G401.6 (cell line): ENCODE measurements around the gene CALY.

Source experiments
- FAIRE-seq: peaks from 2 replicates; lab custom pipeline; 2012; peaks lifted over from hg19 to GRCh38; lab: Jason Lieb, UNC

CALY gene

GRCh38 chr10:133366130-133366478, 29.4 kb upstream of the CALY start:
- no peak for FAIRE-seq

- no peak for FAIRE-seq
Measured at GRCh38 chr10:133365461-133366129, 28.9 kb upstream of the CALY start.

- no peak for FAIRE-seq
Measured at GRCh38 chr10:133364645-133365431, 28.1 kb upstream of the CALY start.

- no peak for FAIRE-seq
Measured at GRCh38 chr10:133362846-133363245, 26.1 kb upstream of the CALY start.

GRCh38 chr10:133361773-133362441, 25.2 kb upstream of the CALY start:
- FAIRE-seq = no peak

- FAIRE-seq = no peak
Measured at GRCh38 chr10:133361227-133361626, 24.5 kb upstream of the CALY start.

GRCh38 chr10:133359972-133360610, 23.4 kb upstream of the CALY start:
- FAIRE-seq = no peak

GRCh38 chr10:133359554-133359971, 22.9 kb upstream of the CALY start:
- no peak for FAIRE-seq

- FAIRE-seq = no peak
Measured at GRCh38 chr10:133358925-133359310, 22.2 kb upstream of the CALY start.

- no peak for FAIRE-seq
Measured at GRCh38 chr10:133358162-133358924, 21.6 kb upstream of the CALY start.

GRCh38 chr10:133357285-133358161, 20.8 kb upstream of the CALY start, which contains the start of gene FUOM:
TSS of gene FUOM (minus strand) at chr10:133358019. CDS start at chr10:133358007, 12 bp downstream.
- FAIRE-seq = no peak

GRCh38 chr10:133356549-133357284, 20.0 kb upstream of the CALY start:
- no peak for FAIRE-seq

GRCh38 chr10:133355991-133356390, 19.3 kb upstream of the CALY start:
- FAIRE-seq = no peak

GRCh38 chr10:133355266-133355665, 18.6 kb upstream of the CALY start:
- FAIRE-seq = no peak

GRCh38 chr10:133354672-133355240, 18.1 kb upstream of the CALY start:
- FAIRE-seq = no peak

GRCh38 chr10:133353988-133354605, 17.4 kb upstream of the CALY start:
- no peak for FAIRE-seq

- FAIRE-seq = no peak
Measured at GRCh38 chr10:133353202-133353959, 16.7 kb upstream of the CALY start.
